Renal pelvis (tissue), 12 donors: Measurements from ENCODE around the gene HPS1. TPM values are rescaled to one million over a fixed set of nuclear protein-coding genes. Genes with fewer than 3 reads are reported as not detected.

Source experiments
- DNase-seq: peaks from one replicate; pipeline ENCODE4 v3.0.0-alpha.2; 2013
- long read RNA-seq, 16 experiments: transcript quantifications; one replicate each; lab custom pipeline, GENCODE V29; 2026
- polyA plus RNA-seq, 3 donors: library from polyadenylated mRNA; unstranded; fragments of 120-200 nt; gene quantifications; one replicate each; pipeline ENCODE4 v1.2.1, GENCODE V29; 2013; ENCODE audit not compliant: insufficient read length in 3 of 3

HPS1 gene
- 10 to 100 TPM; 36.2 to 43.5 (median 39.4) TPM for polyA plus RNA-seq
- long read RNA-seq, donor 1, partial matches to known transcripts = 0 of 3 reads
- long read RNA-seq, donor 1, other reads (novel, unspliced or antisense) = 0 of 3 reads
- long read RNA-seq, donor 2, partial matches to known transcripts = 7 of 14 reads
- long read RNA-seq, donor 2, other reads (novel, unspliced or antisense) = 0 of 14 reads
- long read RNA-seq, donor 3, partial matches to known transcripts = 6 of 6 reads
- long read RNA-seq, donor 3, other reads (novel, unspliced or antisense) = 0 of 6 reads
- long read RNA-seq, donor 4, partial matches to known transcripts = 14 of 19 reads
- long read RNA-seq, donor 4, other reads (novel, unspliced or antisense) = 0 of 19 reads
- long read RNA-seq, donor 5, partial matches to known transcripts = 0 of 2 reads
- long read RNA-seq, donor 5, other reads (novel, unspliced or antisense) = 0 of 2 reads
- long read RNA-seq, donor 6, partial matches to known transcripts = 8 of 11 reads
- long read RNA-seq, donor 6, other reads (novel, unspliced or antisense) = 0 of 11 reads
- long read RNA-seq, donor 7, transcript HPS1-207 (4 exons, 922 nt) = major isoform, 6 of 8 reads
- long read RNA-seq, donor 7, partial matches to known transcripts = 0 of 8 reads
- long read RNA-seq, donor 7, other reads (novel, unspliced or antisense) = 0 of 8 reads
- long read RNA-seq, donor 8, partial matches to known transcripts = 6 of 8 reads
- long read RNA-seq, donor 8, other reads (novel, unspliced or antisense) = 0 of 8 reads
- long read RNA-seq, donor 9, partial matches to known transcripts = 5 of 10 reads
- long read RNA-seq, donor 9, other reads (novel, unspliced or antisense) = 0 of 10 reads
- long read RNA-seq, donor 10, transcript HPS1-207 (4 exons, 922 nt) = major isoform, 5 of 6 reads
- long read RNA-seq, donor 10, partial matches to known transcripts = 0 of 6 reads
- long read RNA-seq, donor 10, other reads (novel, unspliced or antisense) = 0 of 6 reads
- long read RNA-seq, donor 11, partial matches to known transcripts = 0 of 2 reads
- long read RNA-seq, donor 11, other reads (novel, unspliced or antisense) = 0 of 2 reads
- long read RNA-seq, donor 12, partial matches to known transcripts = 13 of 19 reads
- long read RNA-seq, donor 12, other reads (novel, unspliced or antisense) = 0 of 19 reads
- long read RNA-seq, donor 13, partial matches to known transcripts = 0 of 1 reads
- long read RNA-seq, donor 13, other reads (novel, unspliced or antisense) = 0 of 1 reads
- long read RNA-seq, donor 14 = 0 reads
- long read RNA-seq, donor 15, transcript HPS1-207 (4 exons, 922 nt) = major isoform, 5 of 13 reads
- long read RNA-seq, donor 15, partial matches to known transcripts = 5 of 13 reads
- long read RNA-seq, donor 15, other reads (novel, unspliced or antisense) = 0 of 13 reads
- long read RNA-seq, donor 16, partial matches to known transcripts = 7 of 10 reads
- long read RNA-seq, donor 16, other reads (novel, unspliced or antisense) = 0 of 10 reads

GRCh38 chr10:98446661-98447221 is at the start of gene HPS1:
Gene HPS1, minus strand, starts transcription at chr10:98446935. Its CDS starts 3,695 bp downstream, at chr10:98443240.
- DNase-seq = peak; percentile 64

- no peak for DNase-seq
These were observed 46.0 kb upstream of the HPS1 start for GRCh38 chr10:98492763-98493162.

GRCh38 chr10:98489561-98490481 is 43.1 kb upstream of the HPS1 start:
- no peak for DNase-seq

GRCh38 chr10:98488669-98489430 is 42.1 kb upstream of the HPS1 start:
- DNase-seq = no peak

GRCh38 chr10:98487649-98488048 is 40.9 kb upstream of the HPS1 start:
- no peak for DNase-seq

- no peak for DNase-seq
These were observed 39.7 kb upstream of the HPS1 start for GRCh38 chr10:98486421-98486820.

- DNase-seq = no peak
These were observed 39.2 kb upstream of the HPS1 start for GRCh38 chr10:98485959-98486358.

GRCh38 chr10:98483658-98484057 is 36.9 kb upstream of the HPS1 start:
- DNase-seq = no peak

GRCh38 chr10:98482096-98482495 is 35.4 kb upstream of the HPS1 start:
- no peak for DNase-seq

GRCh38 chr10:98481404-98481945 is 34.7 kb upstream of the HPS1 start:
- no peak for DNase-seq

GRCh38 chr10:98478430-98479222 is 31.9 kb upstream of the HPS1 start:
- DNase-seq = no peak

GRCh38 chr10:98477861-98478260 is 31.1 kb upstream of the HPS1 start:
- no peak for DNase-seq

- DNase-seq = no peak
These were observed 27.9 kb upstream of the HPS1 start for GRCh38 chr10:98474628-98475027.

- peak; percentile 20 for DNase-seq
These were observed 25.5 kb upstream of the HPS1 start for GRCh38 chr10:98472196-98472595.

GRCh38 chr10:98470850-98471249 is 24.1 kb upstream of the HPS1 start:
- DNase-seq = no peak

GRCh38 chr10:98469001-98469931 is 22.5 kb upstream of the HPS1 start:
- no peak for DNase-seq
